Measurements from ENCODE around the gene SHANK3.

SHANK3 gene

DNA sequence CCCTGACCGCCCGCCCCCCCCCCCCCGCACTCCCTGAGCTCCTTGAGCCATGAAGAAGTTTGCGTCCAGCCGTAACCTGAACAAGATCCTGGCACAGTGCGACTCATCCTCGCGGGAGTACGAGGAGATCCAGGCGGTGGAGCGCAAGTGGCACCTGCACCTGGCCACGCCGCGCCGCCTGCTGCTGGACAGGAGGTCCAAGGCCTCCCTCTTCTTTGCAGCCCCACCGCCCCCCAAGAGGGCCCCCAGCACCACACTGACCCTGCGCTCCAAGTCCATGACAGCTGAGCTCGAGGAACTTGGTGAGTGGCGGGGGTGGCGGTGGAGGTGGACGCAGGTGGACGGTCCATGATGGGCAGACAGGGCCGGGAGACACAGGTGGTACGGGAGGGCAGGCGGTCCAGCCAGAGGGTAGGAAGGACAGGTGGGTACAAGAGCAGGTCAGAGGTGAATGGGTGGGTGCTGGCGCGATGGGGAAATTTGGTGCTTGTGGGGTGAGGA, 33.3 kb downstream of the SHANK3 start:
- no peak overlapping the region for H3K4me3 ChIP-seq (ENCODE audit: low read depth, low read length)
- TF ChIP-seq CTCF (conservative IDR thresholded peaks at IDR 0.05; ENCODE audit: low read depth, low read length): no peak
- no peak for DNase-seq (ENCODE audit: low read depth)

DNA sequence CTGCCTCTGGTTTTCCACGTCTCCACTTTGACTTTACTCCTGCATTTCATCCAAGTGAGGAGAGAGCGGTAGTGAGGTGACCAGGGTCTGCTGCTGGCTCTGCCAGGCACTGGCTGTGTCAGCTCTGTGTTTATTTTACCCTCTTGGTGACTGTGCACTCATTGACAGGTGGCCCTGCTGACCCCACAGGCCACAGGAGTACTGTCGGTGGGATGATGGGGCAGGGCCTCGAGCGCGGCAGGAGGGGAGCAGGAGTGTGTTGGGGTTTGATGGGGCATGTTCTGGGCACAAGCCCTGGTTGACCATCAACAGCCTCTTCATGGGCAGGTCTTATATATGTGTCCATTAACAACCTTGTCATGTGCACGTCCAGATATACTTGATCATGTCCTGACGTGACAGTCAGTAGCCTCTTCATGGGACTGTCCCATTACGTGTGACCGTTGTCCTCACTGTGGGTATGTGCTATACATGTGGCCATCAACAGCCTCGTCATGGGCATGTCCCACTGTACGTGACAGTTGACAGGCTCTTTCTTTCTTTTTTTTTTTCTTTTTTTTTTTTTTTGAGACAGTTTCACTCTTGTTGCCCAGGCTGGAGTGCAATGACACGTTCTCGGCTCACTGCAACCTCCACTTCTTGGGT, 34.0 kb downstream of the SHANK3 start:
- H3K4me3 ChIP-seq (ENCODE audit: low read depth, low read length): no peak overlapping the region
- no peak for DNase-seq (ENCODE audit: low read depth)
- TF ChIP-seq CTCF (conservative IDR thresholded peaks at IDR 0.05; ENCODE audit: low read depth, low read length): no peak

DNA sequence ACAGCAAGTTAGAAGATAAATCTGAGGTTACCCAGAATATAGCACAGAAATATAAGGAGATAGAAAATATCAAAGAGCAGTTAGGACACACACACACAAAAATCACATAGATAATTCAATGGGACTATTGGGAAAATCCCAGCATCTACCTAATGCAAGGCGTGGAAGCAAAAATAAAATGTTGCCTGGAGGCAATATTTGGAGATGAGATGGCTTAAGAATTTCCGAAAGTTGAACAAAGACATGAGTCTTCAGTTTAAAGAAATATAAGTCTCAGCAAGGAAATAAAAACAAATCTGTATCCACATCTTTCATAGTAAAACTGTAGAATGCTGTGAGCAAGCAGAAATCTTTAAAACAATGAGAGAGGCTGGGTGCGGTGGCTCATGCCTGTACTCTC, 35.9 kb downstream of the SHANK3 start:
- TF ChIP-seq CTCF (conservative IDR thresholded peaks at IDR 0.05; ENCODE audit: low read depth, low read length): no peak
- no peak for DNase-seq (ENCODE audit: low read depth)

DNA sequence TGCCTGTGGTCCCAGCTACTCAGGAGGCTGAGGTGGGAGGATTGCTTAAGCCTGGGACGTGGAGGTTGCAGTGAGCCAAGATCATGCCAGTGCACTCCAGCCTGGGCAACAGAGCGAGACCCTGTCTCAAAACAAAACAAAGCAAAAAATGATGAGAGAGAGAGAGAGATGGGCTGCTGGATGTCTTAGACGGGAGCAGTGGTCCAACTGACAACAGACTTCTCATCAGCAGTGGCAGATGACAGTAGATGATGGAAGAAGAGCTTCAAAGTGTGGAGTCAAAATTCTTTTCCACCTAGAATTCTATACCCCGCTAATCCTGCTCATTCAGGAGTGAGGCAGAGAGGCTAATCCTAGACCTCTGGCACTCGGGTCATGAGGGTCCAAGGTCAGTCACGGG, 36.4 kb downstream of the SHANK3 start:
- no peak overlapping the region for H3K4me3 ChIP-seq (ENCODE audit: low read depth, low read length)
- no peak for DNase-seq (ENCODE audit: low read depth)
- no peak for TF ChIP-seq CTCF (conservative IDR thresholded peaks at IDR 0.05; ENCODE audit: low read depth, low read length)

More for the DNA sequence above, 35.9 kb downstream of the SHANK3 start:
- no peak overlapping the region for H3K4me3 ChIP-seq (ENCODE audit: low read depth, low read length)

GRCh38 chr22:50710221-50710620, 37.6 kb downstream of the SHANK3 start:
- no peak for TF ChIP-seq CTCF (conservative IDR thresholded peaks at IDR 0.05; ENCODE audit: low read depth, low read length)
- H3K4me3 ChIP-seq (ENCODE audit: low read depth, low read length): no peak overlapping the region
- no peak for DNase-seq (ENCODE audit: low read depth)

- no peak for TF ChIP-seq CTCF (conservative IDR thresholded peaks at IDR 0.05; ENCODE audit: low read depth, low read length)
These were observed 38.3 kb downstream of the SHANK3 start for GRCh38 chr22:50710886-50711285.

More at GRCh38 chr22:50710886-50711285, 38.3 kb downstream of the SHANK3 start:
- no peak for DNase-seq (ENCODE audit: low read depth)
- H3K4me3 ChIP-seq (ENCODE audit: low read depth, low read length): no peak overlapping the region
